Eye (tissue), 1 donor: Measurements from ENCODE around the gene NRG2.

Experiments used
- DNase-seq: peaks from one replicate; pipeline ENCODE4 v3.0.0-alpha.2; 2015

NRG2 gene

DNA sequence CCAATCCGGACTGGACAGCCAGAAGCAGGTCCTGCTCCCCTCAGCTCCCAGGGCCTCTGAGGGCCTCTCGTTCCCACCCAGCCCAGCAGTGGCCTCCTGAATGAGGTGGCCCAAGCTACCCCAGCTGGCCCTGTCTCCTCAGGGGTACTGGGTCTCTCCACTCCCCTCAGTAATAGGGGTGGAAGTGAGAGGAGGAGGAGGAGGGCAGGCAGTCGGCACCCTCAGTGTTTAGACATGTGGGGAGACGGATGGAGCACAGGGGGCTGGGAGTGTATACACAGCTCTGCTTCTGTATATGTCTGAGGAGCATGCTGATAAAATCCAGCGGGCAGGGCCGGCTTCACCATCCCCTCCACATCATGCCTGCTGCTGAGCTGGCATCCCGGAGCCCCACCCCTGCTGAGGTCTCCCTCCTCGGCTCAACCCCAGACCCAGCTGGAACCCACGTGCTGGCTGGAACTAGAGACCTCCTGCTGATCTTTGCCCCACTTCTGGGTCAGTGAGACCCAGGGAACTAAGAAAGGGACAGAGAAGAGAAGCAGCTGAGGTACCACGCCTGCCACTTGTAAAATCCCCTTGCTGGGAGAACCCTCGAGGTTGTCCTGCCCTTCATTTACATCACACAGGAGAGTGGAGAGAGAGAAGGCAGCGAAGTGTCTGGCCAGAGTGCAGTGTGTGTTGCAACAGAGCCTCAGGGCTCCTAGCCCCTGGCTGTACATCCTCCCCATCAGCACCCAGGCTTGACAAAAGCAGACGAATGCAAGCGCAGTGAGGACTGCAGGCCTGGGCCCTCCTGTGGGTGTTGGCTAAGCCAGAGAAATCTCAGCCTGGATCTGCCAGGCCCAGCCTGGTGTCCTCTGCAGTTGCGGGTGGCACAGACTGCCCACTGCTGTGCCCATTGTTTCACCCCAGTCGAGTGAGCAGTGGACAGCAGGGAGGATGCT is 170.0 kb downstream of the NRG2 start:
- peak; percentile 45 for DNase-seq

GRCh38 chr5:139872052-139872766 is 170.9 kb downstream of the NRG2 start:
- no peak for DNase-seq

DNA sequence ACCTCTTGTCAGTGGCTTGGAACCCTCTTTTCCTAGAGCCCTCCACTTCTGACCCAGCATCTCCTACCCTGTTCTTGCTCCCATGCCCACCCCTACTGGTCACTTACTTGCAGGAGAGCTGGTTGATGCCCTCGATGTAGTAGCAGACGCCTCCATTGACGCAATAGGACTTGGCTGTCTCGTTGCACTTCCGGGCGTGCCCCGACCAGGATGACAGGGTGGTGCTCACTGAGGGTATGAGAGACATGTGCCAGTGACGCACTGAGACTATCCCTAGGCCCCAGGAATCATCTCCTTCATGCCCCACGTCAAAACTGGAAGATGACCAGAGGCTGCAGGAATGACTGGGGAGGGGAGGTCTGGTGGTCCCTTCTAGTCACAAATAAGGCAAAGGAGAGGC is 171.5 kb downstream of the NRG2 start:
- no peak for DNase-seq

GRCh38 chr5:139870677-139871076 is 172.4 kb downstream of the NRG2 start:
- DNase-seq: no peak

DNA sequence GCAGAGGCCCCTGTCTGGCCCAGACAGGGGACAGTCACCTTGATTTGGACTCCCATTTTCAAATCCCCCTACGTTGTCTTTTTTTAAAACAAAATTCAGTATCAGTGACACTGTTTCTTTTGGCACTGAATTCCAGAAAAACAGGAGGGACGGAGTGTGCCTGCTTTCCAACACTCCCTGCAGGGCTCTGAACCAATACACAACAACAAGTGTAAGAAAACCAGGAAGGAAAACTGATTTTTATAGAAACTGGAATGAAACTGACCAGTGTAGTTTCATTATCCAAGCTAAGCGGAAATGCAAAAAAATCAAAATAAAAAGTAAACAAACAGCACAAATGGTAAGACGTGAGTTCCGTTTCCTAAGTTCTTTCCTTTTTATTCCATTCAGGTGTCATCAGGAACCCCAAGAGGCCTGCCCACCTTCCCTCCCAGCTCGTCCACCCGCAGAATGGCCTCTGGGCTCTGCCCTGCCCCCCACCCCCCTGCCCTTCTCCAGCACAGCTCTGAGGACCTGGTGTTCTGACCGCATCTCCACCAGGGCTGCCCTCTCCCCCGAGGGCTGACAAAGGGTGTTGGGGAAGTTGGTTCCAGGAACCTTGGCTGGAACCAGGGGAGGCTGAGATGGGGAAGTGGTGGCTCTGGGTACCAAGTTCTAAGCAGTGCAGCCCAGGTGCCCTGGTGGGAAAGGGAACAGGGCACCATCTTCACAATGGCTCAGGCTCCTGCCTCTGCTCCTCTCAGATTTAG is 173.9 kb downstream of the NRG2 start:
- no peak for DNase-seq

- no peak for DNase-seq
Measured at GRCh38 chr5:139867581-139867980, 175.5 kb downstream of the NRG2 start.

DNA sequence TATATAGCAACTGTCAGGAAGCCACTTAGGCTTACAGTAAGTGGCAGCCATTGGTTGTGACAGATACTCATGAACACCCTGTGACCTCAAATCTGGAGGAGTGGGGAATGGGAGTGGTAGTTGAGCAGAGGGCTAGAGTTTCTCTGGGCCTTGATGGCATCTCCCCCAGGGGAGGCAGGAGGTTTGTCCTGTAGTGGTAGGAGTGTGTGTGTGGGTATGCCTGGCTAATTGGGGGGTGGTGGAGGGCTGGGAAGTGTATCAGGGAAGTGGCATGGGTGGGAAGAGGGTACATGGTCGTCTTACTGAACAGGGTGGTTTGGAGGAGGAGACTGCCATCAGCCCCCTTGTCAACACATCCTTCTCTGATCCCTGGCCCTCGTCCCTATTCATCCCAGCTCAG is 176.0 kb downstream of the NRG2 start:
- no peak for DNase-seq

- no peak for DNase-seq
Measured at GRCh38 chr5:139864716-139865483, 178.2 kb downstream of the NRG2 start.

- DNase-seq: peak; percentile 88
Measured at GRCh38 chr5:139863855-139864558, 179.1 kb downstream of the NRG2 start.

DNA sequence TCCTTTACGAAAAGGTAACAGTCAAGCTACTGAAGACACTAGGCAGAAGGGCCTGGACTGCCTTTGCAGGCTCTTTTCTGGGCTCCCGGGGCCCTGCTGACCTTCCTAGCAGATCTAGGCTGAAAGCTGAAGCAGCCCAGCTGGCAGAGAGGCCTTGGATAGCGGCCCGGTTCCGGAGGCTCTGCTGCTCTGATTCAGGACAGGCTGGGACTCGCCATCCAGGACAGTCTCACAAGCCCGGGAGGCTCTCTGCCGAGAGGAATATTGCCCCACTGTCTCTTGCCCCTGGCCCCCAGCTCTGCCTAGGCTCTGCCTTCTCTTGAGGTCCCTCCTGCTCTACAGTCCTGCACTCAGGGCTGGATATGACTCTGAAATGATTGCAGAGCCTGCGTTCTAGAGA is 179.7 kb downstream of the NRG2 start:
- DNase-seq: no peak

GRCh38 chr5:139862803-139863202 is 180.3 kb downstream of the NRG2 start:
- DNase-seq: no peak

DNA sequence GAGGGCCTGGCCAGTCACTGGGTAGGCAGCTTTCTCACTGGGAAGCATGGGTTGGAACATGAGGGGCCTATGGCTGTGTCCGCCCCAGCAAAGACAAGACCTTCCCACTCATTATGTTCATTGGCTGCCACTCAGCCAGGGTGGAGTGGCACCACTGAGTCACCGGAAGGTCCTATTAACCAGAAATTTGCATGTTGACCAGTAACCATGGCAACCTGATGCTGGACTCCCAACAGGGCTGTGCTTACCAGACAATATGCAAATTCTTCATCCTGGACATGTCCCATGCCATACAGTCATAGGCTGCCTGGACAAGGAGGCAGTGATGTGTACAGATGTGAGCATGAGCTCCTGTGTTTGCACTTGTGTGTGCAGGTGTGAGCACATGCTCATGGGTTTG is 180.8 kb downstream of the NRG2 start:
- no peak for DNase-seq

GRCh38 chr5:139861889-139862207 is 181.3 kb downstream of the NRG2 start:
- no peak for DNase-seq

DNA sequence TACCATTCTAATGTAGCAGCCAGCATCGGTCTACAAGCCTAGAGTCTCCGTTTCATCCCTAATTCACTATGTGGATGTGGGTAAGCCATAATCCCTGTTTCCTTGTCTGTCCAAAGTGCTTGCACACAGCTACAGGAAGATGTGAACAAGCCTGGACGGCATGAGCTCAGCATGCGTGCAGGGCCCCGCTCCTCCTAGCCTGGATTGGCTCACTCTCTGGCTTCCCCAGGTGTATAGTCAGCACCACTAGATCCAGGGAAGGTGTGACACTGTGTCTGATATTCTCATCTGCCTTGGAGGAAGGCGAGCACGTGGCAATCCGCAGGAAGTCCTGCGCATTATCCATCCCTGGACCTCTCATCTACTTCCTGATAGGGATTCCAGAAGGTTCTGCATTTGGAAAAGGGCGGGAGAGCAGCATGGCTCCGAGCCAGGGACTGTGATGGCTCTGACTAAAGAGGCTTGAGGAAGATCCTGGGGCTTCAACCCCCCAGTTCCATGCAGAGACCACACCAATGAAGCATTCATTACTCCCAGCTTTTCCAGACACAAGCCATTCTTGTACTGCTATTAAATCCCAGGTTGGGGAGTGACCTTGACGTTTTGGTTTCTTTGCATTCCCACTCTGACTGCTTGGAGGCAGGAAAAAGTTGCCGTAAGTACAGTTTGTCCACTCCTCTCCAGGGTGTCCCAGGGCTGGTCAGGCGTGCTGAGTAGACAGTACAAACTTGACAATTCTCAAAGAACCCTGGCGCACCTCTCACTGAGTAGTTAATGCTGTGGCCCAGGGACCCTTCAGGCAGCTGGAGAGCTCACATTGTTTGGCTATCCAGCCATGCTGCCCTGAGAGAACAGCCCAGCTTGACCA is 181.8 kb downstream of the NRG2 start:
- no peak for DNase-seq

- DNase-seq: no peak
Measured at GRCh38 chr5:139859013-139859412, 184.1 kb downstream of the NRG2 start.

DNA sequence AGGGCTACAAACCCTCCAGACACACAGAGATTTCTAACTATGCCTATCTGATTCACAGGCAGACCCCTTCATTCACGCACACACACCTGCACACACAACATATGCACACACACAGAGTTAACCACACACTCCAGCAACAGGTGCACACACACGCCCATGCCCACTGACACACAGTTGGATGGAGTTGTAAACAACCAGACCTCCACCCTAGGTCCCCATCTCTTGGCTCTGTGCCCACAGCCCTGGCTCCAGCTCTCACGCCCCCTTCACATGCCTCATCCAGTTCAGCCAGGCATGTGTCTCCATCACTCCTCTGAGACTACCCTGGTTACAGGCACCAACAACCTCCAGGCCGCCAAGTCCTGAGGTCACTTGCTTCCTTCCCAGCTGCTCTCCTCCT is 186.4 kb downstream of the NRG2 start:
- no peak for DNase-seq

- no peak for DNase-seq
Measured at GRCh38 chr5:139855946-139856540, 187.1 kb downstream of the NRG2 start.

GRCh38 chr5:139855451-139855850 is 187.6 kb downstream of the NRG2 start:
- no peak for DNase-seq

DNA sequence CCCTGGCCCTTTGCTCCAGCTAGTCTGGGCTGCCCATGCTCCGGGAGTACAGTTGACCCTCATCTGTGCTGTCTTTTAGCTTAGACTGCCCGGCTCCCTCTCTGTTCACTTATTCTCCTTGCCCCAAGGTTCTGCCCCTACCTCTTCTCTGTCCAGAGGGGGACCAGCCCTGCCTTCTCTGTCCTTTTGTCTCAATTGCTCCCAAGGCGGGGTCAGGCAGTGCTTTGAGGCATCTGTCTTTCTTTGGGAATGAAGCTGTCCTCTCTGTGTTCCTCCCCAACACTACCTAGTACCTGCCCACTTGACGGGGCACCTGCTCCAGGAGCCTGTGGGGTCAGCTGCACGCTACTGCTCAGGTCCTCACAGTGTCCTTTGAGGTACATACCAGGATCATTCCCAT is 188.1 kb downstream of the NRG2 start:
- no peak for DNase-seq

GRCh38 chr5:139854029-139854605 is 189.0 kb downstream of the NRG2 start:
- no peak for DNase-seq
